NCI-H748 (cell line): ENCODE measurements around the gene SDK1.
"Not testable (repeated sequence)": the region's sequence is repeated elsewhere in the genome, so short reads cannot be mapped to it uniquely, and the experiment has no call there.

ENCODE experiments used
- DNase-seq: peaks from one replicate; lab custom pipeline; 2025; ENCODE audit not compliant: unreplicated experiment; lab: John Stamatoyannopoulos, UW

The SDK1 gene

DNA sequence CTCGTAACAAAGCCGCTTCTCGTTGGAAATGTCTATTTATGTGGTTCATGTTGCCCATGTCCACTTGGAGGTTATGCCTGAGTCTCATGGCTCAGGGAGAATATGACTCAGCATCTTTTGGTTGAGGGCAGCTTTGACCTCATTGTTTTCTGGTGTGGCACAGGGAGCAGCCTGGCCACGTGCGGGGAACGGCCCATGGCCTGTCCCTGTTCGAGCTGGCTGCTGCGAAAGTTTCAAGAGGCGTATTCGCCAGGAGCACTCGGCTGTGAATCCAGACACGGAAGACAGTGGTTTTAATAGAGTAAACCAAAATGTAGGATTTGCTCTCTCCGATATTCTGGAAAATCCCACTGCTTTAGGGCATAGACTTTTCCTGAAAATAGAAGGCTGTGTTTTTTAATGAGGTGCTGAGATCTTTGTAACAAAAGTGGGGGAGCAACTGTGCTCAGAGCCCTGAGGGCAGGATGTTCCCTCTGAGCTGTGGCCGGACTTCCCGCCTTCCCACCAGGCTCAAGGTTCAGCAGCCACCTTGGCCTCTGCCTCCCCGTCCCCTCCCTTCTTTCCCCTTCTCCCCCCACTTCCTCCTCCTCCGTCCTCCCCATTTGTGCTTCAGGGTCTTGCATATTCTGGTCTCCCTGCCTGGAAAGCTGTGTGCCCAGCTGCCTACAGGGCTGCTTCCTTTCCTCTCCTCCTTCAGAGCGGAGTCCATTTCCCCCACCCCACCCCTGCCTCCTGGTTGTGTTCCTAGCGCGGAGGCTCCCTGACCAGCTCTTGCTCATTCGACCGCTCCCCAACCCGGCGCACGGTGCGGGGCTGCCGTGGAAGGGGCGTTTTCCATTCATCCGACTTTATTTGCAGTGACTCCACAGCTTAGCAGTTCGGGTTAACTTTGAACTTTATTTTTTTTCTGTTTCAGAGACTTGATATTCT lies 642.0 kb downstream of the SDK1 start:
- DNase-seq = no peak

DNA sequence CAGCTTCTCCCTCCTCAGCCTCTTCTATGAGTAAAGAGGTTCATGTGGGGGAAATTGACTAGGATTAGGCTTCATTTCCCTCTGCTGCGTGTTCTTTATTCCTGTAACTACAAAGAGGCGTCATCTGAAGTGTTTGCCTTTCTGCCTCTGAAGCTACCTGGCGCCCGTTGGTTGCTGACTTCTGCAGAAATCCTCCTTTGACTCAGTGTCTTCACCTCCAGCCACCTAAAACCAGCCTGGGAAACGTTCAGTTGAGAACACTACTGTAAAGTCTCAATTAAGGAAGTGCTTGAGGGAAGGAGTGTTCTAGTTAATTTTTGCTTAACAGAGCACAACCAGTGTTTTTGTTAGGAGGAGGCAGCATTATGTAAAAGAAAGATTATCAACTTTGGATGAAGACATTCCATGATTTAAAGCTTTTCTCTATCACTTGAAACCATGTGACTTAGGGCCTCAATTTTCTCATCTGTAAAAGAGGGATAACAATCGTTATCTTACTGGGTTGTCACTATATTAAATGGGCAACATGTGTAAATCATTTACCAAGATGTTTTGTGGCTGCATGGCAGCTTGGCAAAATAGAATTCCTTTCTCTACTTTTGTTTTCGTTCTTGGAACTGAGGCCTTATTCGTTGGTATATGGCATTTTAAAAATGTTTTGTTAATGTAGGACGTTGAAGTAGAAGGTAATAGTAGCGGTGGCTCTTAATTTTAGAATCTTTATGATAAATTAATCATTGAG lies 642.9 kb downstream of the SDK1 start:
- peak; percentile 18 for DNase-seq

- no peak for DNase-seq
These were observed 648.2 kb downstream of the SDK1 start for GRCh38 chr7:3949242-3949640.

DNA sequence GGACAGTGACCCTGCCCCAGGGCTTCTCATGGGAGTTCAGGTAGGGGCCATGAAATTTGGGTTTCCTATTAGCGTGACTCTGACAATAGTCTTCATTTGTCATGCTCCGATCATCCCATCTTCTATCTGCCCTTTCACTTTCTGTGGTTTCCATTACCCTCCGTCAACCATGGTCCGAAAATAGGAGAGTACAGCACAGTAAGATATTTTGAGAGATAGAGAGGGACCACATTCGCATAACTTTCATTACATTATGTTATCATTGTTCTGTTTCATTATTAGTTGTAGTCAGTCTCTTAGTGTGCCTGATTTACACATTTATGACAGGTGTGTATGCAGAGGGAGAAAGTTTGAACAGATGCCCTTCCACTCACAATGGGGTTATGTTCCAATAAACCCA lies 649.2 kb downstream of the SDK1 start:
- DNase-seq = no peak

- DNase-seq = peak; percentile 16
These were observed 650.4 kb downstream of the SDK1 start for GRCh38 chr7:3951316-3952055.

DNA sequence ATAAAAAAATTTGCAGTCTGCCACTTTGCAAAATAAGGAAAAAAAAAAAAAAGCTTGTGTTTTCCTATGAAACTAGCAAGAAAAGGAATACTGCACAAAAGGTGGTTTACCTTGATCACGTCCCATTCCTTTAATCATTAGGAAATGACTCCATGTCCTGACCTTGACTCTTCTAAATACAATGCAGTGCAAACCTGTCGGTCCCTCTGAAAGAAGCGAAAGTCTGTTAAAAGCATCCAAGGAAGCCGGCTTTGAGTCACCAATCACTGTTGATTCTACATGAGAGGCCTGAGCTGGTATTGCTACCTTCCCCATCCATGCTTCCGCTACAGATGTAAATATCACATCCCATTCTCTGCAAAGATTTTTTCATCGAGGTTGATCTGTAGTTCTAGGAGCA lies 652.1 kb downstream of the SDK1 start:
- no peak for DNase-seq

GRCh38 chr7:3953946-3954345 lies 652.9 kb downstream of the SDK1 start:
- no peak for DNase-seq

DNA sequence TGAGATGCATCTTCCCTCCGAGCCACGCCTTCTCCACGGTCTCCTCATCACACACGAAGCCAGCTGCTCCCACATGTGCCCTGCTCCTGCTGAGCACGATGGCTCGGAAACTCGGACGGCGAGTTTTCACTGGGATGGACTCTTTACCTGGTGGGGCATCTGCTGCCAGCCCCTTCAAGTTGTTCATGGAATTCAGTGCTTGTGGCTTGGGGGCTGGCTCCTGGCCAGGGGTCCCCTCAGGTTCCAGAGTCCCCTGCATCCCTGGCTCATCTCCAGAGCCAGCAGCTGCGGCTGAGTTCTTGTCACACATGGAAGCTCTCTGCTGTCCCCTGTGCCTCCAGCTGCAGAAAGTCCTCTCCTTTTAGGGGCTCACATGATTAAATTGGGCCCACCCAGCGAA lies 654.0 kb downstream of the SDK1 start:
- DNase-seq = no peak

DNA sequence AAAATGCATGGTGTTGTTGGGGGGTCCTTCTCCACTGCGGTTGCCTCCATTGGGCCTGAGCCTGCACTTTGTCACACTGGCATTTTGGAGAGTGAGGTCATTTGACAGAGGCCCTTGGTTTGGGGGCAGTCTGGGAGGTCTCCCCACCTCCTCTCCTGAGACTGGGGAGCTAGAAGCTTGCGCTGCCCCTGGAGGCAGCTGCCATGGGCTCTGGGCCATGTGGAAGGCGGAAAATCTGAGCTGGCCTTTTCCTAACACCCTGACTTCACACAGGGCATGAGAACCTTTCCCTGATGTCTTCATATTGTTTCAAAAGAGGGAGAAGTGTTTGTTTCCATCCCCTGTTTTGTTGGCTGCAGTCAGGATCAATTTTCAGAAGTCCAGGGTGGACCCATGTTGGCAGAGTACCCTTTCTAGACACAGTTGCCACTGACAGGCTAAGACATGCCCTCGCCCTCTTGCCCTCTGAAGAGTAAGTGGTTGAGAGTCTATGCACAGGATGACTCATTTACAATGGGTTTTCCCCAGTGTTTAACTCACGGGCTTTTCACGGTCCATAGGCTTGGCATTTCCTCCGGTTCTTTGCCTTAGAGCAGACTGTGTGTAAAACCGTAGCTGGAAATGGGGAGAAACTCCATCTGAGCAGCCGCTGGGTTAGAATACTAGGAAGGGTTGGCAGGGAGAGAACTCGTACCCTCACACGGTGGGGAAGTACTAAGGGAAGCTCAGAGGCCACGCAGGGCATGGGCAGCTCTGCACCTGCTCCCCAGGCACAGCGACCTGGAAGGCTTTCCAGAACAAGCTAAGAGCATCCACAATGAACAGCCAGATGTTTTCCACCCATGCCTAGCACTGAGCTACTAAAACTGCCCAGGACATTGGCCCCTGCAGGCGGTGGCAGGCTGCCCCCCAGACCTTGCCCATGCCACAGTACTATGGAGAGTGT lies 655.0 kb downstream of the SDK1 start:
- DNase-seq = no peak

- DNase-seq = no peak
These were observed 655.9 kb downstream of the SDK1 start for GRCh38 chr7:3956949-3957348.

DNA sequence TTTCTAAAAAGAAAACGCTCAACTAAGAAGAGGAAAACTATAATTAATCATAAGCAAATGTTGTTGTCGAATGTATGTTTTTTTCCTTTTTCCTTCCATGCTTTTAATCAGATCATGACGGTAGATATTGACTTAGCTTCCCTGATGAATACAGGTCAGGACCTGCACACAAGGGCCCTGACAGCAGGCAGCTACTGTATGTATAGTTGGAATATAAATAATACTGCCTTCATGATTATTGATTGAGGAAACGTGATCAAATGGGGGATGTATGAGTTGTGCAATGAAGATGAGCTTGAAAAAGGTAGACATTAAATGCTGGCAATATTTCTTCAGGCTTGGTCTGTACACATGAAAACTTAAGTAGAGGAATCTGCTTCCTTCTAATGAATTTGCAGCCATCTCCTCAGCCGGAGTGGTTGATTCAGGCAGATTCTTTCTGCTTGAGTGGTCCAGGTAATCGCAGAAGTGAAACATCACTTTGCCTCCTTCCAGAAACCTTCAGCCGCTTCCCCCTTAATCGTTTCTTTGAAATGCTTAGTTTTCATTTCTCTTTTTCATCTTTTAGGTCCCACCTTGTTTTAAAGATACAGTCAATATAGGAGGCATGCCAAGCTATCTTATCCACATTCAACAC lies 656.5 kb downstream of the SDK1 start:
- no peak for DNase-seq

GRCh38 chr7:3958109-3958483 lies 657.0 kb downstream of the SDK1 start:
- DNase-seq = no peak

DNA sequence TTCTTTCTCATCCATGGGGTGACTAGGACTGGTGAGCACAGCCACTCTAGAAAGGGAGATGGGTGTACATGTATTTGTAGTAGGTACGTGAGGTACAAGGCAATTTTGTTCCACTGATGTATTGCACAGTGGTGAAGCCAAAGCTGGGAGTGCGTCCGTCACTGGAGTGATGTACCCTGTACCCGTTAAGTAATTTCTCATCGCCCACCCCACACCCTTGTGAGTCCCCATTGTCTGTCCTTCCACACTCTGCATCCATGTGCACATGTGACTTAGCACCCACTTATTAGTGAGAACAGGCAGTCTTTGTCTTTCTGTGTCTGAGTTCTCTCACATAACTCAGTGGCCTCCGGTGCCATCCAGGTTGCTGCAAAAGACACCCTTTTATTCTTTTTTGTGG lies 658.3 kb downstream of the SDK1 start:
- DNase-seq = no peak

DNA sequence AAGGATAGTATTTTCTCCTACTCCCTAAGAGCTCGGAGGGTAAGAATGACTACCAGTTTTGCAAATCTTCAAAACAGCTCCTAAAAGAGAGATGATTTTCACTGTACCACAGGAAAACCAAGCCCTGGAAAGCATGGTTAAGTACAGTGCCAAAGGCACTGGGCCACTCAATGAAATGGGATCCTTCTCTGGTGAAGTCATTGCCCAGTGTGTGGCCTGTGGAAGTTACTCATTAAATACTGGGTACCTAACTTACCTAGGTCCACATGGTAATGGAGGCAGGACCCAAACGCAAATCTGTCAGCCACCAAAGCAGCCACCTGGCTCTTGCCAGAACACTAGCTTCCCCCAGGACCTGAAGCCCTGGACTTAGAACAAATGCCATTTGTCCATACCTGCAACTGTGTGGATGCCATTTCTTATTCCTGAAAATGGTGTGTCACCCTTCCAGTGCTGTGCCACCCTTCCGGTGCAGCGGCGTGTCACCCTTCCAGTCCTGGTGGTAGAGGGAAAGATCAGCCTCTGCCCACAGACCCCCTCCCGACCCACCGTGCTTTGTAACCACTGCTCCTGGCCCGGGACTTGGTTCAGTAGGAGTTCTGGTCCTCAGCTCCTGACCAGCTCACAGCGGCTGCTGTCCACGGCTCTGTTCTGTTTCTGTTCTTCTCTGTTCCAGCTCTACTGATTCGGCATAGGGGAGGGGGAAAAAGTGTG lies 659.2 kb downstream of the SDK1 start:
- DNase-seq = no peak

DNA sequence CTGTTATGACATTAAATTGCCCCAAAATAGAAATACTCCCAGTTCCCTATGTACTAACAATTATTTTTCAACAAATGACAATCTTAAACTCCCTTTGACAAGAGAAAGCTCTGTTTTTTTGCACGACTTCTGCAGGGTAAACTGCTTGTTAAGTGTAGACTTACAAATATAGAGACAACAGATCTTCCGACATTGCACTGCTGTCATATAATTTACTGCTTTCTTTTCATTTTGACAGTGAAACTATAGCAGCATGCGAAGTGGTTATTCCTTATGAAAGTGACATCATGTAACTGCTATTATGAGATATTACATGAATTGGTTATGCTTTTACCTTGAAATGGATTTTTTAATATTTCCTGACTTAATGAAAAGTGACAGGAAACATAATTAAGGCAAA lies 659.9 kb downstream of the SDK1 start:
- no peak for DNase-seq

DNA sequence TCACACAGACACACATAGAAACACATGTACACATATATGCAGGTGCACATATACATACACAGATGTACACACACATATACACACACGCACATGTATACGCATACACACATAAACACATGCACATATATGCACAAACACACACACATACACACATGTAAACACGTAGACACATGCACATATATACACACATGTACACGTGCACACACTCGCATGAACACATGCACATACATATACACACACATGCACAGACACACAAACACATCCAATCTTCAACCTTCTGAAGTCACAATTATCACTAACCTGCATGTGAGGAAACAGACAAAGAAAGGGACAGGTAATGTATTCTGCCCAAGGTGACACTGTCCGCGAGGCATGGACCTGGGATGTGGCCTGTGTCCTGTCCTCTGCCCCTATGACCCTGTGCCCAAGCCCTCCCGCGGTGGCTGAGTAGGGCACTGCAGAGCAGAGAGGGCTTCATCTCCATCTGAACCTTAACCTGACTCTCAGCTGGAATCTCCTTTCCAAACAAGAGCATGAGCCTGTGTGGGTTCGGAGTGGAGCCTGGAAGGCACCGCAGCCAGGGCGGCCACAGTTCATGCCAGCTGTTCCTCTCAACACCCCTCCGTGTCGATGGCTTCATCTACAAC lies 660.9 kb downstream of the SDK1 start:
- no peak for DNase-seq

DNA sequence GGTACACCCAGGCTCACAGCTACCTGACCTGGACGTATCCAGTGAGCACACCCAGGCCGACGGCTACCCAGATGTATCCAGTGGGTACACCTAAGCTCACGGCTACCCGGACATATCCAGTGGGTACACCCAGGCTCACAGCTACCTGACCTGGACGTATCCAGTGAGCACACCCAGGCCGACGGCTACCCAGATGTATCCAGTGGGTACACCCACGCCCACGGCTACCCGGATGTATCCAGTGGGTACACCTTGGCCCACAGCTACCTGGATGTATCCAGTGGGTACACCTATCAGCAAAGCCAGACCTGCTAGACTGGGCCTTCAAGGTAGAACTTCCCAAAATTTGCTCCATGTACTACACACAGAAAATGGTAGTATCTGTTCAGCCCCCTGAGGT lies 662.7 kb downstream of the SDK1 start:
- not testable (repeated sequence) for DNase-seq

DNA sequence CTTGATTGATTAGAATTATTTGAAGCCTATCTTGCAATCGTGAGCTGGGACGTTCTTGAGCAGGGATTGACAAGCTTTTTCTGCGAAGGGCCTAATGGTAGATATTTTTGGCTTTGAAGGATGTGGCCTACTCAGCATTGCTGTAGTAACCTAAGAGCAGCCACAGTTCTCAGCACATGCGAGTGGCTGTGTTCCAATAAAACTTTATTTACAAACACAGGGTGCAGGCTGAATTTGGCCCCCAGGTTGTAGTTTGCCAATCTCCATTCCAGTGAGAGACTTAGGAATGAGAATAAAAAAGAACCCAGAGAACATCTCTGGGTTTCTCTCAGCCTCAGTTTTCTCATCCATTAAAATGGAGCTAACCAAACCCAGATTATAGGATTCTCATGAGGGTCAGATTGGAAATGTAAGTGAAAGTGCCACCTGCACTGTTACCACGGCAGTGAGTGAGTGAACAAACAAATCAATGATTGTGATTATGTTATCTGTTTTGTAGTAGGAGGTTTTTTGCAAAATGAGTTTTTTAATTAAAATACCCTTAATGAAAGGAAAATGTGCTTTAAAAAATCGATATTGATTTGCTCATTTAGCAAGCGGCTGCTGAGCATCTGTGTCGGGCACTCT lies 664.0 kb downstream of the SDK1 start:
- no peak for DNase-seq
